Heart left ventricle (tissue), 16 donors: ENCODE measurements around the gene ADTRP. TPM values are rescaled to one million over a fixed set of nuclear protein-coding genes. Genes with fewer than 3 reads are reported as not detected.

ENCODE experiments used
- ATAC-seq, 4 donors: fragments of 200-7000 bp; cut with Tn5 transposase; one replicate each; pipeline ENCODE4 v1.9.1; 2020 to 2022; ENCODE audit warnings: moderate library complexity in 4 of 4, mild to moderate bottlenecking in 3 of 4, moderate number of reproducible peaks in 1 of 4
- DNase-seq, 5 donors: peaks; one replicate each; pipeline ENCODE4 v3.0.0-alpha.2; 2020
- H3K27ac ChIP-seq, 12 donors: fragments of 200-600 bp; sonication (generic) in 4 of 12; one replicate each; pipeline versions ENCODE4 v1.5.0 to v1.8.0; 2016 to 2022; ENCODE audit warnings: mild to moderate bottlenecking in 2 of 12
- H3K27me3 ChIP-seq, 9 donors: fragments of 200-600 bp; sonication (generic) in 2 of 9; one replicate each; pipeline versions ENCODE4 v1.5.1 to v1.8.0; 2016 to 2022; ENCODE audit warnings: mild to moderate bottlenecking in 3 of 9
- H3K36me3 ChIP-seq, 9 donors: fragments of 200-600 bp; sonication (generic) in 2 of 9; one replicate each; pipeline versions ENCODE4 v1.5.0 to v1.8.0; 2018 to 2022; ENCODE audit warnings: mild to moderate bottlenecking in 2 of 9
- H3K4me1 ChIP-seq, 12 donors: fragments of 200-600 bp; sonication (generic) in 4 of 12; one replicate each; pipeline versions ENCODE4 v1.5.0 to v1.8.0; 2016 to 2022; ENCODE audit warnings: mild to moderate bottlenecking in 3 of 12
- H3K4me3 ChIP-seq, 12 donors: fragments of 200-600 bp; sonication (generic) in 4 of 12; one replicate each; pipeline versions ENCODE4 v1.5.0 to v1.8.0; 2017 to 2022; ENCODE audit warnings: mild to moderate bottlenecking in 9 of 12, moderate library complexity in 4 of 12
- H3K9me3 ChIP-seq, 12 donors: fragments of 200-600 bp; sonication (generic) in 4 of 12; one replicate each; pipeline versions ENCODE4 v1.5.0 to v1.8.0; 2016 to 2022; ENCODE audit warnings: mild to moderate bottlenecking in 1 of 12
- POLR2A ChIP-seq, 2 donors: fragments of 450-650 bp; IDR thresholded peaks; one replicate each; pipeline ENCODE4 v1.6.1; 2017; ENCODE audit warnings: antibody characterized with exemption in 2 of 2, mild to moderate bottlenecking in 2 of 2, moderate library complexity in 2 of 2
- WGBS, 4 donors: extraction: QIAGEN DNeasy Blood & Tissue Kit in 2 of 4; methylation state at CpG; one replicate each; pipeline versions ENCODE4 v1.1.5 to v1.1.7; 2013 to 2018; 5-methylcytosine and 5-hydroxymethylcytosine counted together
- intact Hi-C, 10 donors: fragments of 100-400 bp; cut with DNase I; formaldehyde crosslinking; loops; one replicate each; pipeline versions ENCODE4 v1.11.1 to v1.14.2; 2022
- polyA plus RNA-seq, 2 donors: library from polyadenylated mRNA; stranded (reverse); fragments of 200-250 nt; gene quantifications; one replicate each; pipeline ENCODE4 v1.2.3, GENCODE V29; 2013
- total RNA-seq, 9 donors: library from RNA; depleted of rRNA in 2 of 9; stranded (reverse); fragments of >200 nt in 2 of 9; fragmentation: NEBNext Ultra II Directional in 3 of 9; extraction: Animal tissue kit (Norgen Biotek cat#: 25700) in 3 of 9; gene quantifications; one replicate each; pipeline versions ENCODE4 v1.1.0 to v1.2.4, GENCODE V29; 2016 to 2023
- TF ChIP-seq, protein P1 (sequence below), 12 donors: fragments of 200-600 bp; sonication (generic) in 4 of 12; IDR thresholded peaks; one replicate each; pipeline versions ENCODE4 v1.5.0 to v1.8.0; 2018 to 2022; ENCODE audit warnings: antibody characterized with exemption in 12 of 12, mild to moderate bottlenecking in 5 of 12
- donor health status: ischemic (EF 13 %, LVEDD 7.1; RV severe dilation, severe dysfunction).
- donor health status: healthy with polysubstance abuse.
- donor health status: DM: no; HTN: yes; CAD: no.
- donor health status: DM: no; HTN: no; CAD: no.
- donor health status: ischemic (EF 25% LVEDD 6.9; RV normal size, moderate dysfunction).
- donor health status: ischemic (EF 25% LVEDD 5.7; RV mildly dilated, moderate dysfunction).
- donor health status: healthy.
- donor health status: DM: yes; HTN: yes; CAD: no.
- donor health status: ischemic (EF 35%, LVEDD 5.7; RV mildly dilated, moderate dysfunction).
- donor health status: nonischemic (EF 11% LVEDD 7.7; RV severe dilation, severe dysfunction).
- donor health status: DM: yes; HTN: yes; CAD: no.
- donor health status: PGD.
- donor health status: ischemic (EF 29% LVEDD 5.4; RV normal size, mild dysfunction).
- donor health status: nonischemic (EF 23%, LVEDD 6.1; RV moderate dilation, normal function).

ADTRP gene
- total and polyA plus RNA-seq, 11 donors, result 0.26 to 0.85 (median 0.45) TPM; not detected in 7

DNA sequence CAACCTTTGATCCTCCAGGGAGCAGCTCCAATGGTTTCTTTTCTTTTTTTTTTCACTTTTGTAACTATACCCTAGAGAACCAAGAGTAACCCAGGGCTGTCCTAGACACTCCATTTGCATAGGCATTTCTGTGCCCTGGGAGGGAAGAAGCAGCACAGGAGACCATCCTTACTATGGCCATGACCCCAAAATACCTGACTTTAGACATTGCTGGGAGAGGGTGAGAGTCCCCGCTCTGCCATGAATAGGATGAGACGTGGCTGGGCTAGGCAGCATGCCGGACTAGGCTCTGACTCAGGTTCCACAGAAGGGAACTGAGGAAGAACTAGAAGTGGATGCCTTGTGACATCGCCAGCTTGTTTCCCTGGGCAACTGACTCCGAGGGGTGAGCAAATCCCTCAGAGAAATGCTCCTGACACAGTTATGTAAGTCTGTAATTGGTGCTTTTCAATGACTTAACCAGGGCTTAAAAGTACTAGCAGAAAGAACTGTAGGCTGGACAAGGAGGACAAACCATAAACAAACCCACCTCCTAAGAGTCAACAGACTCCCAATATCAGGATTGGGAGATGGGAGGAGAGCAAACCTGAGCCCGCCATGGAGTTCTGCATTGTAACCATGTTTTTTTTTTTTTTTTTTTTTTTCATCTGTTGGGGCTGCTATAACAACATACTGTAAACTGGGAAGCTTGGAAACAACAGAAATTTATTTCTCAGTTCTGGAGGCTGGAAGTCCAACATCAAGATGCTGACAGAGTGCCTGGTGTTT is 910 bp upstream of the ADTRP start:
- H3K9me3 ChIP-seq, result no peaks in the 10 kb centered on the region
- no peak for TF ChIP-seq POLR2A (IDR thresholded peaks at IDR 0.05)
- TF ChIP-seq, protein P1, sequence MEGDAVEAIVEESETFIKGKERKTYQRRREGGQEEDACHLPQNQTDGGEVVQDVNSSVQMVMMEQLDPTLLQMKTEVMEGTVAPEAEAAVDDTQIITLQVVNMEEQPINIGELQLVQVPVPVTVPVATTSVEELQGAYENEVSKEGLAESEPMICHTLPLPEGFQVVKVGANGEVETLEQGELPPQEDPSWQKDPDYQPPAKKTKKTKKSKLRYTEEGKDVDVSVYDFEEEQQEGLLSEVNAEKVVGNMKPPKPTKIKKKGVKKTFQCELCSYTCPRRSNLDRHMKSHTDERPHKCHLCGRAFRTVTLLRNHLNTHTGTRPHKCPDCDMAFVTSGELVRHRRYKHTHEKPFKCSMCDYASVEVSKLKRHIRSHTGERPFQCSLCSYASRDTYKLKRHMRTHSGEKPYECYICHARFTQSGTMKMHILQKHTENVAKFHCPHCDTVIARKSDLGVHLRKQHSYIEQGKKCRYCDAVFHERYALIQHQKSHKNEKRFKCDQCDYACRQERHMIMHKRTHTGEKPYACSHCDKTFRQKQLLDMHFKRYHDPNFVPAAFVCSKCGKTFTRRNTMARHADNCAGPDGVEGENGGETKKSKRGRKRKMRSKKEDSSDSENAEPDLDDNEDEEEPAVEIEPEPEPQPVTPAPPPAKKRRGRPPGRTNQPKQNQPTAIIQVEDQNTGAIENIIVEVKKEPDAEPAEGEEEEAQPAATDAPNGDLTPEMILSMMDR (IDR thresholded peaks at IDR 0.05), result no peak
- no peaks in the 10 kb centered on the region for H3K36me3 ChIP-seq
- ATAC-seq (no peak), DNase-seq (no peak)
- 85 to 92% (median 91%) methylated on average over 6 of the region's 6 CpGs for WGBS, 4 donors
- intact Hi-C loops, result no loop called here
- H3K4me3 ChIP-seq, result no peak overlapping the region
- H3K27ac ChIP-seq, result no peak overlapping the region
- H3K27me3 ChIP-seq, result no peaks in the 10 kb centered on the region
- H3K4me1 ChIP-seq, result peaks cover 0 to 14% (median 2%) of the 10 kb centered on the region in 12 donors

DNA sequence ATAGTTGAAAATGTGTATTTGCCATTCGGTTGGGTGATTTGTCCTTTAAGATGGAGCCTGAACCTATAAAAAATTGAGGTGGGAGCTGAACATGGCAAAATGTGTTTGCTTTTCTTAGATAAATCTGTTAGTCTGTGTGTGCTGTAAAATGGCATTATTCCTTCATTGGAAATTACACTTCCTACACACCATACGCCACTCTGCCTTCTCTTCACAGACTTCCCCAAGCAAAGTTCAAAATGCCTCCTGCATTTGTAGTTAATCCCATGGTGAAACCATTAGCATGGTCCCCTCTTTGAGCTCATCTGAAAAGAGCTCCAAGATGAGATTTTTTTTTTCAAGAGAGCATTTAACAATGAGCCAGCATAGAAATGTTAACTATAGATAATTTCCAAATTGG is 567 bp downstream of the ADTRP start:
- Histone ChIP-seq H3K4me3 (no peak overlapping the region), H3K9me3 (no peaks in the 10 kb centered on the region), H3K36me3 (no peaks in the 10 kb centered on the region), H3K27me3 (no peaks in the 10 kb centered on the region), H3K27ac (no peak overlapping the region), H3K4me1 (peaks cover 0 to 14% (median 2%) of the 10 kb centered on the region in 12 donors)
- TF ChIP-seq POLR2A (IDR thresholded peaks at IDR 0.05), result no peak
- TF ChIP-seq, protein P1 (IDR thresholded peaks at IDR 0.05), result no peak
- WGBS, 4 donors, result 91 to 98% (median 92%) methylated on average over 2 of the region's 2 CpGs
- DNase-seq (no peak), ATAC-seq (no peak)
- intact Hi-C loops, result no loop called here

DNA sequence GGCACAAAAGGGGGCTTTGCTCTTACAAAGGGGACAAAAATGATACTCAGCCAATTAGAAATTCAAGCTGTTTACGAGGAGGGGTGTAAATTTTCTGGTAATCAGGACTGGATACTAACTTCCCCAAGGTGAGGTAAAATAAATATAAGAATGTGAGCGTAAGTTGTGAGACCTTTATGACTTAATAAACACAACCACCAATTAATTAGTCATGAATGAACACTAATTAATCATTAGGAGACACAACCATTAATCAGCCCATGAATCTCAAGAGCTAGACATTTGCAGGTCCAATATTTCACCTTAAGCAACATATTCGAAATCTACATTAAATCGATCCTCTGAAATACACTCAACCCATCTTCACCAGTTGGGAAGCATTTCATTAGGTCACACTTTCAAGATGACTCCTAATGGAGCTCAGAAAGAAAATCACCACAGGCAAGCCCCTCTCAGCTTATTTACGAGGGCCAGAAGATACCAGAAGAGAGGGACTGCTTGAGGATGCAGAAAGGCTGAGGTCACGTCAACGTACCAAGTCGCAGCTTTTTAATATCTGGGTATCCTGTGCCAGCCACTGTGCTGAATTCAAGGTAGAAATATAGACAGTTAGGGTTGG is 2.7 kb downstream of the ADTRP start:
- Histone ChIP-seq H3K4me3 (no peak overlapping the region), H3K27ac (no peak overlapping the region), H3K36me3 (no peaks in the 10 kb centered on the region), H3K4me1 (peaks cover 0 to 20% (median 5%) of the 10 kb centered on the region in 12 donors), H3K27me3 (no peaks in the 10 kb centered on the region), H3K9me3 (no peaks in the 10 kb centered on the region)
- DNase-seq, result no peak
- TF ChIP-seq, protein P1 (IDR thresholded peaks at IDR 0.05), result no peak
- no peak for TF ChIP-seq POLR2A (IDR thresholded peaks at IDR 0.05)
- no peak for ATAC-seq
- intact Hi-C loops, result no loop called here
- 94 to 98% (median 96%) methylated on average over 8 of the region's 8 CpGs for WGBS, 4 donors

DNA sequence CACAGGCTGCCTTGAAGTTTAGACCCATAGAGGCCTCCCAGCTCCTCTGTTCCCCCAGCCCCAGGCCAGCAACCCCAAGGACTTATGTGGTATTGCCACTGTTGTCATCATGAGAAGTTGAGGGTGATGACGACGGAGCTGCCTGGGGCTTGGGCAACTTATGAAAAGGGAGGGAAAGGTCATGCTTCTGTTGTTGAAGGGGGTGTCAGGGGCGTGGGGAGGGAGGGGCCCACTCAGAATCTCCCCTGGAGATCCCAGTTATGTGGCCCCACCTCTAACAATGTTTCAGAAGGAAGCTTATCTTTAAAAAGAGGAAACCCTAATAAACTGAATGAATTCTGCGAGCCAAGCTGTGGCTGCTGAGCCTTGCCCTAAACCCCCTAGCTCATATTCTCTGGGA is 4.2 kb downstream of the ADTRP start:
- Histone ChIP-seq H3K4me3 (no peak overlapping the region), H3K36me3 (no peaks in the 10 kb centered on the region), H3K9me3 (no peaks in the 10 kb centered on the region), H3K4me1 (peaks cover 0 to 29% (median 13%) of the 10 kb centered on the region in 12 donors), H3K27me3 (no peaks in the 10 kb centered on the region), H3K27ac (no peak overlapping the region)
- no peak for TF ChIP-seq POLR2A (IDR thresholded peaks at IDR 0.05)
- TF ChIP-seq, protein P1 (IDR thresholded peaks at IDR 0.05), result no peak
- 62 to 71% (median 64%) methylated on average over 4 of the region's 4 CpGs for WGBS, 4 donors
- ATAC-seq, result no peak
- intact Hi-C loops, result no loop called here
- no peak for DNase-seq
